ENCODE data around the gene CCND2. TPM values are rescaled to one million over a fixed set of nuclear protein-coding genes. Genes with fewer than 3 reads are reported as not detected.

Gene CCND2
- polyA plus RNA-seq, 1 donor from 2014 or later, result 16.9 TPM

DNA sequence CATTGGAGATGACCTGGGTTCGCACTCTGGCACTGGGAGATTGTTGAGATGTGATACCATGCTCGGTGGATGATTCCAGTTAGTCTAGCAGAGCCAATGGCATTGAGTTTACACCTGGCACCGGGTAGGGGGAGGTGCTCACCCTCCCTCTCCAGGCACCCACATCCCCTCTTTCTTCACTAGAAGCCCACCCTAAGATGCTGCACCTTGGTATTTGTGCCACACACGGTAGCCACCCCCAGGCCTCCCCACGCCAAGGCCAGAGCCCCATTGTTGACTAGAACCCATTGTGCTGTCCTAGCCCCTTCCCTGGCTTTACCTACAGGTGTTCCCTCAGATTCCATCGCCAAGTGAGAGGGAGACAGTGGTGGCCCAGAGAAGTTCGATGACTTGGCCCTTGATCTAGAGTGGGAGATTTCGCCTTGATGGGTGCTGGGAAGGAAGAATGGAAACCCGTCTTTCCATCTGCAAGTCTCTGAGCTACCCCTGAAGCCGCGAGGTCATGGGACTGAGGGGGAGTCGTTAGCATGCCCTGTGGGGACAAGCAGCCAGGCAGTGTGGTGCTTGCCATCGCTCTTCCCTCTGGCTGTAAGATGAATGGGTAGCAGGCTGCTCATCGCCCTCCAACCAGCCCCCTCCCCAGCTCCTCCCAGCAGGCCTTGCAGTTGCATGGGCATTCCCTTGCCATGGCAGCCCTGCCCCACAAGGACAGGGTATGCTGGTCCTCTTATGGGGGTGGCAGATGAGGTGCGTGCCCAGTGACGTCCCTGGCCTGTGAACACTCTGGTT lies 8.7 kb downstream of the CCND2 start:
- no peaks in the 10 kb centered on the region for H3F3A ChIP-seq (ENCODE audit: insufficient read depth, low read length, poor library complexity, severe bottlenecking)
- H3K27me3 ChIP-seq (ENCODE audit: insufficient read depth, low read depth, low read length), result no peaks in the 10 kb centered on the region
- H3K9ac ChIP-seq (ENCODE audit: low read length), result no peak overlapping the region
- no peaks in the 10 kb centered on the region for H3K9me2 ChIP-seq (ENCODE audit: insufficient read depth, low read length)
- H3K27ac ChIP-seq (ENCODE audit: low read length), result no peak overlapping the region
- H3K79me2 ChIP-seq (replicated peaks; ENCODE audit: insufficient read depth, low read length), result peaks cover 46% of the 10 kb centered on the region
- H3K4me3 ChIP-seq (ENCODE audit: low read length), result no peak overlapping the region
- H2AFZ ChIP-seq (ENCODE audit: low read depth, low read length), result no peak overlapping the region
- no peaks in the 10 kb centered on the region for H3K9me3 ChIP-seq (ENCODE audit: low read length)
- H3K4me2 ChIP-seq (ENCODE audit: low read length), result no peak overlapping the region
- H4K20me1 ChIP-seq (ENCODE audit: insufficient read depth), result no peaks in the 10 kb centered on the region
- H3K36me3 ChIP-seq (ENCODE audit: insufficient read depth, low read length), result no peaks in the 10 kb centered on the region
- TF ChIP-seq RAD21 (conservative IDR thresholded peaks at IDR 0.05) (no peak), POLR2AphosphoS5 (IDR thresholded peaks at IDR 0.05) (no peak), EP300 (conservative IDR thresholded peaks at IDR 0.05; ENCODE audit: poor library complexity, severe bottlenecking) (no peak), MXI1 (conservative IDR thresholded peaks at IDR 0.05; ENCODE audit: poor library complexity, severe bottlenecking) (no peak), SMC3 (conservative IDR thresholded peaks at IDR 0.05; ENCODE audit: poor library complexity) (no peak)
- TF ChIP-seq, protein P1, sequence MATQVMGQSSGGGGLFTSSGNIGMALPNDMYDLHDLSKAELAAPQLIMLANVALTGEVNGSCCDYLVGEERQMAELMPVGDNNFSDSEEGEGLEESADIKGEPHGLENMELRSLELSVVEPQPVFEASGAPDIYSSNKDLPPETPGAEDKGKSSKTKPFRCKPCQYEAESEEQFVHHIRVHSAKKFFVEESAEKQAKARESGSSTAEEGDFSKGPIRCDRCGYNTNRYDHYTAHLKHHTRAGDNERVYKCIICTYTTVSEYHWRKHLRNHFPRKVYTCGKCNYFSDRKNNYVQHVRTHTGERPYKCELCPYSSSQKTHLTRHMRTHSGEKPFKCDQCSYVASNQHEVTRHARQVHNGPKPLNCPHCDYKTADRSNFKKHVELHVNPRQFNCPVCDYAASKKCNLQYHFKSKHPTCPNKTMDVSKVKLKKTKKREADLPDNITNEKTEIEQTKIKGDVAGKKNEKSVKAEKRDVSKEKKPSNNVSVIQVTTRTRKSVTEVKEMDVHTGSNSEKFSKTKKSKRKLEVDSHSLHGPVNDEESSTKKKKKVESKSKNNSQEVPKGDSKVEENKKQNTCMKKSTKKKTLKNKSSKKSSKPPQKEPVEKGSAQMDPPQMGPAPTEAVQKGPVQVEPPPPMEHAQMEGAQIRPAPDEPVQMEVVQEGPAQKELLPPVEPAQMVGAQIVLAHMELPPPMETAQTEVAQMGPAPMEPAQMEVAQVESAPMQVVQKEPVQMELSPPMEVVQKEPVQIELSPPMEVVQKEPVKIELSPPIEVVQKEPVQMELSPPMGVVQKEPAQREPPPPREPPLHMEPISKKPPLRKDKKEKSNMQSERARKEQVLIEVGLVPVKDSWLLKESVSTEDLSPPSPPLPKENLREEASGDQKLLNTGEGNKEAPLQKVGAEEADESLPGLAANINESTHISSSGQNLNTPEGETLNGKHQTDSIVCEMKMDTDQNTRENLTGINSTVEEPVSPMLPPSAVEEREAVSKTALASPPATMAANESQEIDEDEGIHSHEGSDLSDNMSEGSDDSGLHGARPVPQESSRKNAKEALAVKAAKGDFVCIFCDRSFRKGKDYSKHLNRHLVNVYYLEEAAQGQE (IDR thresholded peaks at IDR 0.05; ENCODE audit: borderline replicate concordance), result no peak
- TF ChIP-seq, protein P2, sequence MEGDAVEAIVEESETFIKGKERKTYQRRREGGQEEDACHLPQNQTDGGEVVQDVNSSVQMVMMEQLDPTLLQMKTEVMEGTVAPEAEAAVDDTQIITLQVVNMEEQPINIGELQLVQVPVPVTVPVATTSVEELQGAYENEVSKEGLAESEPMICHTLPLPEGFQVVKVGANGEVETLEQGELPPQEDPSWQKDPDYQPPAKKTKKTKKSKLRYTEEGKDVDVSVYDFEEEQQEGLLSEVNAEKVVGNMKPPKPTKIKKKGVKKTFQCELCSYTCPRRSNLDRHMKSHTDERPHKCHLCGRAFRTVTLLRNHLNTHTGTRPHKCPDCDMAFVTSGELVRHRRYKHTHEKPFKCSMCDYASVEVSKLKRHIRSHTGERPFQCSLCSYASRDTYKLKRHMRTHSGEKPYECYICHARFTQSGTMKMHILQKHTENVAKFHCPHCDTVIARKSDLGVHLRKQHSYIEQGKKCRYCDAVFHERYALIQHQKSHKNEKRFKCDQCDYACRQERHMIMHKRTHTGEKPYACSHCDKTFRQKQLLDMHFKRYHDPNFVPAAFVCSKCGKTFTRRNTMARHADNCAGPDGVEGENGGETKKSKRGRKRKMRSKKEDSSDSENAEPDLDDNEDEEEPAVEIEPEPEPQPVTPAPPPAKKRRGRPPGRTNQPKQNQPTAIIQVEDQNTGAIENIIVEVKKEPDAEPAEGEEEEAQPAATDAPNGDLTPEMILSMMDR (IDR thresholded peaks at IDR 0.05; ENCODE audit: poor library complexity, severe bottlenecking), result no peak

DNA sequence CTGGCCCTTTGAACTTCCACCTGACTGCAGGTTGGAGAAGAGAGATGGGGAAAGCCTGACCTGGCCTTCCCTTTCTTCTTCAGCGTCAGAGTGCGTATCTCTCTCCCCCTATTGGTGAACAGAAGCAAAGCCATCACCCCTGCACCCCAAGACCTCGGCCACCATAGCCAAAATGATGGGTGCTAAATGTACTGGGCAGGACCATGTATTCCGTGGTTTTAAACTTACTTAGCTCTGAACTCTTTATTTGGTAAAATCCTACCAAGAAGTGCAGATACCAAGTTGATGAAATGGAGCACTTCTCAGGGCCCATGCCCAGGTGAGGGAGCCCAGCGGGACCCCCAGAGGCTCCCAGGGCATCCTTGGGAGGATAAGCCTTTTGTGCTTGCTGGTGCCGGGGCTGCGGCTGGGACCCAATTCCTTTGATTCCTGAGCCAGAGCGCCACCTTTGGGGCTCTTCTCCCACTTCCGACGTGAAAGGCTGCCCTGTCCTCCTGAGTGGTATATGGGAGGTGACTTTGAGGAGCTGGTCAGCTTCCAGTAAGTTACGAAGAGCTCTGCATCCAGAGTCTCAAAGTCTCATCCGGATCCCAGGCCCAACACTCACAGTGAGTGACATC lies 9.4 kb downstream of the CCND2 start:
- H3K4me3 ChIP-seq (ENCODE audit: low read length), result no peak overlapping the region
- H3F3A ChIP-seq (ENCODE audit: insufficient read depth, low read length, poor library complexity, severe bottlenecking), result no peaks in the 10 kb centered on the region
- no peak overlapping the region for H2AFZ ChIP-seq (ENCODE audit: low read depth, low read length)
- no peaks in the 10 kb centered on the region for H3K27me3 ChIP-seq (ENCODE audit: insufficient read depth, low read depth, low read length)
- TF ChIP-seq MXI1 (conservative IDR thresholded peaks at IDR 0.05; ENCODE audit: poor library complexity, severe bottlenecking) (no peak), EP300 (conservative IDR thresholded peaks at IDR 0.05; ENCODE audit: poor library complexity, severe bottlenecking) (no peak), EZH2 (IDR thresholded peaks at IDR 0.05; ENCODE audit: borderline replicate concordance, insufficient read depth, low read length, poor library complexity, severe bottlenecking) (no peak), POLR2AphosphoS5 (IDR thresholded peaks at IDR 0.05) (no peak), RAD21 (conservative IDR thresholded peaks at IDR 0.05) (no peak), SMC3 (conservative IDR thresholded peaks at IDR 0.05; ENCODE audit: poor library complexity) (no peak), TAF1 (IDR thresholded peaks at IDR 0.05; ENCODE audit: low read depth) (no peak)
- TF ChIP-seq, protein P2 (IDR thresholded peaks at IDR 0.05; ENCODE audit: poor library complexity, severe bottlenecking), result no peak
- TF ChIP-seq, protein P1 (IDR thresholded peaks at IDR 0.05; ENCODE audit: borderline replicate concordance), result no peak
- no peak overlapping the region for H3K4me2 ChIP-seq (ENCODE audit: low read length)
- peaks cover 38% of the 10 kb centered on the region for H3K79me2 ChIP-seq (replicated peaks; ENCODE audit: insufficient read depth, low read length)
- no peak overlapping the region for H3K9ac ChIP-seq (ENCODE audit: low read length)
- no peaks in the 10 kb centered on the region for H4K20me1 ChIP-seq (ENCODE audit: insufficient read depth)
- H3K36me3 ChIP-seq (ENCODE audit: insufficient read depth, low read length), result no peaks in the 10 kb centered on the region
- no peak overlapping the region for H3K27ac ChIP-seq (ENCODE audit: low read length)
- H3K9me2 ChIP-seq (ENCODE audit: insufficient read depth, low read length), result no peaks in the 10 kb centered on the region
- no peaks in the 10 kb centered on the region for H3K9me3 ChIP-seq (ENCODE audit: low read length)

Data from neural cell (in vitro differentiated cells).